HUES48 (cell line): ENCODE measurements around the gene MCEE.
"Not testable (repeated sequence)": the region's sequence is repeated elsewhere in the genome, so short reads cannot be mapped to it uniquely, and the experiment has no call there.

Experiments
- H3K27ac ChIP-seq: one replicate; pipeline ENCODE4 v1.7.0; 2013; ENCODE audit warnings: low read depth, low read length, inconsistent platforms
- H3K27me3 ChIP-seq: 2 replicates; pipeline ENCODE4 v1.6.1; 2013; ENCODE audit warnings: mild to moderate bottlenecking, low read length; ENCODE audit not compliant: control insufficient read depth, insufficient read depth
- H3K36me3 ChIP-seq: 2 replicates; pipeline ENCODE4 v1.6.1; 2013; ENCODE audit warnings: low read length; ENCODE audit not compliant: control insufficient read depth, insufficient read depth
- H3K4me1 ChIP-seq: 2 replicates; pipeline ENCODE4 v1.6.1; 2013; ENCODE audit warnings: mild to moderate bottlenecking, low read length; ENCODE audit not compliant: control insufficient read depth, insufficient read depth
- H3K4me3 ChIP-seq: 2 replicates; pipeline ENCODE4 v1.5.1; 2013; ENCODE audit warnings: mild to moderate bottlenecking, low read depth, low read length
- H3K9ac ChIP-seq: 2 replicates; pipeline ENCODE4 v1.6.1; 2013; ENCODE audit warnings: mild to moderate bottlenecking, low read depth, low read length, moderate library complexity
- H3K9me3 ChIP-seq: 2 replicates; pipeline ENCODE4 v1.6.1; 2013; ENCODE audit warnings: low read length; ENCODE audit not compliant: control insufficient read depth, insufficient read depth

Gene MCEE

GRCh38 chr2:71130152-71130904 is at the start of gene MCEE, which contains the start of gene MPHOSPH10:
Gene MCEE, minus strand, starts transcription at chr2:71130229. Its CDS starts 10 bp downstream, at chr2:71130219.
Gene MPHOSPH10, plus strand, starts transcription at chr2:71130634. Its CDS starts 32 bp downstream, at chr2:71130666.
- Histone ChIP-seq H3K36me3 (peaks cover 29% of the 10 kb centered on the region), H3K4me1 (peaks cover 2% of the 10 kb centered on the region; the same call in 1 of the 2 replicates), H3K27me3 (no peaks in the 10 kb centered on the region), H3K9ac (peak within 1 kb of the TSS; percentile 83), H3K9me3 (no peaks in the 10 kb centered on the region), H3K4me3 (peak within 1 kb of the TSS; percentile 97), H3K27ac (peak within 1 kb of the TSS; percentile 92)

- H3K4me3 ChIP-seq, H3K27me3 ChIP-seq, H3K36me3 ChIP-seq, H3K9ac ChIP-seq, H3K27ac ChIP-seq, H3K4me1 ChIP-seq, H3K9me3 ChIP-seq: not testable (repeated sequence)
These were observed 48.8 kb upstream of the MCEE start for GRCh38 chr2:71178836-71179235.

- Histone ChIP-seq H3K4me1 (no peaks in the 10 kb centered on the region), H3K27ac (no peak overlapping the region), H3K4me3 (no peak overlapping the region), H3K9me3 (no peaks in the 10 kb centered on the region), H3K27me3 (no peaks in the 10 kb centered on the region), H3K9ac (no peak overlapping the region), H3K36me3 (no peaks in the 10 kb centered on the region)
These were observed 44.2 kb upstream of the MCEE start for GRCh38 chr2:71174207-71174606.

- Histone ChIP-seq H3K4me3 (no peak overlapping the region), H3K9me3 (no peaks in the 10 kb centered on the region), H3K36me3 (no peaks in the 10 kb centered on the region), H3K27ac (no peak overlapping the region), H3K4me1 (no peaks in the 10 kb centered on the region), H3K27me3 (no peaks in the 10 kb centered on the region), H3K9ac (no peak overlapping the region)
These were observed 43.1 kb upstream of the MCEE start for GRCh38 chr2:71173096-71173495.

GRCh38 chr2:71166812-71167211 is 36.8 kb upstream of the MCEE start:
- Histone ChIP-seq H3K27me3 (no peaks in the 10 kb centered on the region), H3K4me3 (no peak overlapping the region), H3K4me1 (no peaks in the 10 kb centered on the region)

GRCh38 chr2:71157124-71157793 is 27.2 kb upstream of the MCEE start:
- Histone ChIP-seq H3K27me3 (no peaks in the 10 kb centered on the region), H3K4me3 (no peak overlapping the region), H3K36me3 (no peaks in the 10 kb centered on the region), H3K9ac (no peak overlapping the region), H3K9me3 (no peaks in the 10 kb centered on the region), H3K27ac (no peak overlapping the region), H3K4me1 (peaks cover 6% of the 10 kb centered on the region)

More at GRCh38 chr2:71166812-71167211, 36.8 kb upstream of the MCEE start:
- H3K27ac ChIP-seq: no peak overlapping the region
- no peaks in the 10 kb centered on the region for H3K36me3 ChIP-seq
- no peak overlapping the region for H3K9ac ChIP-seq
- no peaks in the 10 kb centered on the region for H3K9me3 ChIP-seq

- no peak overlapping the region for H3K27ac ChIP-seq
- H3K4me3 ChIP-seq: no peak overlapping the region
- H3K9ac ChIP-seq: no peak overlapping the region
- H3K36me3 ChIP-seq: no peaks in the 10 kb centered on the region
- H3K9me3 ChIP-seq: no peaks in the 10 kb centered on the region
- no peaks in the 10 kb centered on the region for H3K27me3 ChIP-seq
- H3K4me1 ChIP-seq: peaks cover 6% of the 10 kb centered on the region
These were observed 26.5 kb upstream of the MCEE start for GRCh38 chr2:71156573-71156972.

GRCh38 chr2:71155846-71156245 is 25.8 kb upstream of the MCEE start:
- H3K36me3 ChIP-seq: no peaks in the 10 kb centered on the region
- no peak overlapping the region for H3K27ac ChIP-seq
- H3K27me3 ChIP-seq: no peaks in the 10 kb centered on the region
- H3K4me3 ChIP-seq: no peak overlapping the region
- H3K9me3 ChIP-seq: no peaks in the 10 kb centered on the region
- H3K9ac ChIP-seq: no peak overlapping the region
- peaks cover 6% of the 10 kb centered on the region for H3K4me1 ChIP-seq

- Histone ChIP-seq H3K9ac (no peak overlapping the region), H3K9me3 (no peaks in the 10 kb centered on the region), H3K36me3 (peaks cover 7% of the 10 kb centered on the region), H3K4me3 (no peak overlapping the region), H3K27ac (no peak overlapping the region), H3K4me1 (peaks cover 6% of the 10 kb centered on the region), H3K27me3 (no peaks in the 10 kb centered on the region)
These were observed 24.8 kb upstream of the MCEE start for GRCh38 chr2:71154798-71155197.

- H3K9ac ChIP-seq: no peak overlapping the region
- no peaks in the 10 kb centered on the region for H3K9me3 ChIP-seq
- H3K36me3 ChIP-seq: peaks cover 12% of the 10 kb centered on the region
- peaks cover 6% of the 10 kb centered on the region for H3K4me1 ChIP-seq
- no peak overlapping the region for H3K27ac ChIP-seq
- H3K27me3 ChIP-seq: no peaks in the 10 kb centered on the region
- no peak overlapping the region for H3K4me3 ChIP-seq
These were observed 24.2 kb upstream of the MCEE start for GRCh38 chr2:71154279-71154678.

- no peaks in the 10 kb centered on the region for H3K9me3 ChIP-seq
- H3K36me3 ChIP-seq: peaks cover 18% of the 10 kb centered on the region
- H3K27me3 ChIP-seq: no peaks in the 10 kb centered on the region
- no peak overlapping the region for H3K4me3 ChIP-seq
- peaks cover 6% of the 10 kb centered on the region for H3K4me1 ChIP-seq
- H3K27ac ChIP-seq: no peak overlapping the region
- H3K9ac ChIP-seq: no peak overlapping the region
These were observed 23.7 kb upstream of the MCEE start for GRCh38 chr2:71153585-71154224.
